Ovary (tissue), 9 donors: ENCODE data around the gene PCDH8. TPM values are rescaled to one million over a fixed set of nuclear protein-coding genes. Genes with fewer than 3 reads are reported as not detected.

Source experiments
- DNase-seq, 5 donors: peaks; one replicate each; pipeline ENCODE4 v3.0.0-alpha.2; 2019 to 2020
- H3K27ac ChIP-seq, 2 donors: fragments of 200-600 bp; one replicate each; pipeline versions ENCODE4 v1.5.1 to v1.8.0; 2019 to 2022
- H3K27me3 ChIP-seq: fragments of 200-600 bp; one replicate; pipeline ENCODE4 v1.8.0; 2022
- H3K36me3 ChIP-seq: fragments of 200-600 bp; sonication (generic); one replicate; pipeline ENCODE4 v1.5.1; 2019
- H3K4me1 ChIP-seq: one replicate; pipeline ENCODE4 v1.8.1; 2013; ENCODE audit warnings: mild to moderate bottlenecking, moderate library complexity; ENCODE audit not compliant: insufficient read depth
- H3K4me3 ChIP-seq: fragments of 200-600 bp; sonication (generic); one replicate; pipeline ENCODE4 v1.5.1; 2017
- H3K9me3 ChIP-seq, 2 donors: fragments of 200-600 bp in 1 of 2; sonication (generic) in 1 of 2; one replicate each; pipeline versions ENCODE4 v1.5.1 to v1.8.1; 2013 to 2019; ENCODE audit warnings: mild to moderate bottlenecking in 1 of 2, moderate library complexity in 1 of 2
- EP300 ChIP-seq: sonication (generic); formaldehyde crosslinking; IDR thresholded peaks from one replicate; pipeline ENCODE4 v1.6.1; 2017; ENCODE audit warnings: antibody characterized with exemption
- POLR2A ChIP-seq: fragments of 450-650 bp; IDR thresholded peaks from one replicate; pipeline ENCODE4 v1.6.1; 2017; ENCODE audit warnings: antibody characterized with exemption, mild to moderate bottlenecking, moderate library complexity
- WGBS, 3 donors: extraction: QIAGEN DNeasy Blood & Tissue Kit in 1 of 3; methylation state at CpG; one replicate each; pipeline versions ENCODE4 v1.1.5 to v1.1.7; 2013 to 2017; 5-methylcytosine and 5-hydroxymethylcytosine counted together
- intact Hi-C, 4 donors: fragments of 100-400 bp; cut with DNase I; formaldehyde crosslinking; loops; one replicate each; pipeline versions ENCODE4 v1.11.0 to v1.15.1; 2022 to 2023
- polyA plus RNA-seq, 2 donors: library from polyadenylated mRNA; stranded (reverse); fragments of 200-250 nt in 1 of 2; fragments of 350-450 nt in 1 of 2; fragmentation: Illumina TruSeq in 1 of 2; extraction: RNeasy Lipid Tissue Mini Kit (QIAGEN cat#74804) in 1 of 2; gene quantifications; one replicate each; pipeline ENCODE4 v1.2.3, GENCODE V29; 2013 to 2014
- total RNA-seq, 7 donors: library from RNA; depleted of rRNA in 2 of 7; stranded (reverse); fragments of >200 nt in 2 of 7; fragmentation: NEBNext Ultra II Directional in 3 of 7; extraction: Animal tissue kit (Norgen Biotek cat#: 25700) in 3 of 7; gene quantifications; one replicate each; pipeline versions ENCODE4 v1.1.0 to v1.2.4, GENCODE V29; 2016 to 2023
- TF ChIP-seq, protein P1 (sequence below), 3 donors: fragments of 450-650 bp in 2 of 3; fragments of 200-600 bp in 1 of 3; IDR thresholded peaks; one replicate each; pipeline versions ENCODE4 v1.5.1 to v1.8.0; 2016 to 2022; ENCODE audit warnings: antibody characterized with exemption in 3 of 3, mild to moderate bottlenecking in 1 of 3
- donor health status: DM: no; HTN: no; CAD: no; lungs with moderate emphysema.
- donor health status: DM: no; HTN: no; CAD: no.
- donor health status: Bipolar disorder and iron deficiency.
- donor health status: DM: yes; HTN: yes; CAD: no.
- donor health status: DM: no; HTN: no; CAD: no.
- donor health status: DM: yes; HTN: yes; CAD: no.

Gene PCDH8
- total and polyA plus RNA-seq, 9 donors = 0.06 TPM; not detected in 8

DNA sequence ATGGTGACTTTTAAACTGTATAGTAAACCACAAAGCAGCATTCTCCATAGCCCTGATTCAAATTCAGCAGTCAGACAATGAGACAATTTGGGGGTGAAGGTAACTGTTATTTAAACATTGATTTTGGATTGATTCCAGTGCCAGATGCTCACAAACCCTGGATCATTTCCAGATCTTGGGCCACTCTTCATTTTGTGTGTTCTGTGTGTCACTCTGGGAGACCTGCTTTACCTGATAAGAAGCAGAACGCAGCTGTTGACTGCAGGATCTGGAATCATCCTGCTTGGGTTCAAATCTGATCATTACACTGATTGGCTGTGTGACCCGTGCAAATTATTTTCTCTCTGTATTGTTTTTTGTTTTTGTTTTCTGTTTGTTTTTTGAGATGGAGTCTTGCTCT, 4.0 kb upstream of the PCDH8 start:
- no peak for TF ChIP-seq POLR2A
- no peak for TF ChIP-seq EP300
- TF ChIP-seq, protein P1, sequence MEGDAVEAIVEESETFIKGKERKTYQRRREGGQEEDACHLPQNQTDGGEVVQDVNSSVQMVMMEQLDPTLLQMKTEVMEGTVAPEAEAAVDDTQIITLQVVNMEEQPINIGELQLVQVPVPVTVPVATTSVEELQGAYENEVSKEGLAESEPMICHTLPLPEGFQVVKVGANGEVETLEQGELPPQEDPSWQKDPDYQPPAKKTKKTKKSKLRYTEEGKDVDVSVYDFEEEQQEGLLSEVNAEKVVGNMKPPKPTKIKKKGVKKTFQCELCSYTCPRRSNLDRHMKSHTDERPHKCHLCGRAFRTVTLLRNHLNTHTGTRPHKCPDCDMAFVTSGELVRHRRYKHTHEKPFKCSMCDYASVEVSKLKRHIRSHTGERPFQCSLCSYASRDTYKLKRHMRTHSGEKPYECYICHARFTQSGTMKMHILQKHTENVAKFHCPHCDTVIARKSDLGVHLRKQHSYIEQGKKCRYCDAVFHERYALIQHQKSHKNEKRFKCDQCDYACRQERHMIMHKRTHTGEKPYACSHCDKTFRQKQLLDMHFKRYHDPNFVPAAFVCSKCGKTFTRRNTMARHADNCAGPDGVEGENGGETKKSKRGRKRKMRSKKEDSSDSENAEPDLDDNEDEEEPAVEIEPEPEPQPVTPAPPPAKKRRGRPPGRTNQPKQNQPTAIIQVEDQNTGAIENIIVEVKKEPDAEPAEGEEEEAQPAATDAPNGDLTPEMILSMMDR (IDR thresholded peaks at IDR 0.05) = no peak
- intact Hi-C loops = no loop called here
- no peak for DNase-seq
- Histone ChIP-seq H3K4me1 (peaks cover 6% of the 10 kb centered on the region), H3K4me3 (no peak overlapping the region), H3K27me3 (no peaks in the 10 kb centered on the region), H3K36me3 (no peaks in the 10 kb centered on the region), H3K9me3 (peaks cover 0 to 7% of the 10 kb centered on the region in 2 donors), H3K27ac (no peak overlapping the region)
- WGBS, 3 donors = 48 to 68% (median 63%) methylated on average over 2 of the region's 2 CpGs

DNA sequence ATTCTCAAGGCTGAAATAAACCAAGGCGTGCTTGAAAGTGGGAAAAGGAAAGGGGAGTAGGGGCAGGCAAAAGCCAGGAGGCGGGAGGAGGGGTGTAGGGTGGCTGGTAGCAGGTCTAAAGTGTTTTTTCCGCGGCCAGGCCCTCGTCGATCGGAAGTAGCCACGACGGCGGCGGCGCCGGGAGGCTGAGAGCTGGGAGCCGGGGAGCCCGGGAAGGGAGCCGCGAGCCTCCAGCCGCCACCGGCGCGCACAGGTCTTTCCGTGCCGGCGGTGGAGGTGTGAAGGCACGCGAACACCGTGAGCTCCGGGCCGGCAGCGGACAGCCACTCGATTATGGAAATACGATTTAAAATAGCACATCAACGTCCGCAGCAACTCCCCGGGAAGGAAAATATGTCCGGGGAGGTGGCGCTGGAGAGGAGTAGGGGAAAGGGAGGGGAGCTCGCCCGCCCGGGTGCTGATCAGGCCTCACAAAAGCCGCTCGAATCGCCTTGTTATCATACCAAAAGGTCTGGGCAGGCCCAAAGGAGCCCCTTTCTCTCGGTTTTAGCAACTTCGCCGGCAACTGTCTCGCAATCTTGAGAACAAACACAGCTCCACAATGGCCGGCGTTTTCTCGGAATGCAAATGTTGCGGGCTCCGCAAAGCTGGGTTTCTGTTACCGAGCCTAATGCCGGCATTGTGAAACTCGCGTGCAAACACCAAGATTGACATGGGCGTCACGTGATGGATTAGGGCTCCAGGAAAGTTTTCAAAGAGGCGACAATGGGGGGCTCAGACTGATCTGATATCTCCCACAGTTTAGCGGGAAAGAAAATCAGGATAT, 2.9 kb upstream of the PCDH8 start:
- no peaks in the 10 kb centered on the region for H3K36me3 ChIP-seq
- H3K4me3 ChIP-seq = peak overlapping the region; percentile 58
- peak overlapping the region in 1 of 2 donors; percentile 57 for H3K27ac ChIP-seq
- H3K4me1 ChIP-seq = peaks cover 6% of the 10 kb centered on the region
- 0 to 1% (median 1%) methylated on average over 60 of the region's 60 CpGs for WGBS, 3 donors
- H3K27me3 ChIP-seq = peaks cover 5% of the 10 kb centered on the region
- intact Hi-C loops = no loop called here
- peak in 2 of 5 donors; percentile 31 to 45 for DNase-seq
- TF ChIP-seq EP300 (no peak), POLR2A (no peak)
- TF ChIP-seq, protein P1 (IDR thresholded peaks at IDR 0.05) = no peak
- H3K9me3 ChIP-seq = peaks cover 0 to 17% of the 10 kb centered on the region in 2 donors

DNA sequence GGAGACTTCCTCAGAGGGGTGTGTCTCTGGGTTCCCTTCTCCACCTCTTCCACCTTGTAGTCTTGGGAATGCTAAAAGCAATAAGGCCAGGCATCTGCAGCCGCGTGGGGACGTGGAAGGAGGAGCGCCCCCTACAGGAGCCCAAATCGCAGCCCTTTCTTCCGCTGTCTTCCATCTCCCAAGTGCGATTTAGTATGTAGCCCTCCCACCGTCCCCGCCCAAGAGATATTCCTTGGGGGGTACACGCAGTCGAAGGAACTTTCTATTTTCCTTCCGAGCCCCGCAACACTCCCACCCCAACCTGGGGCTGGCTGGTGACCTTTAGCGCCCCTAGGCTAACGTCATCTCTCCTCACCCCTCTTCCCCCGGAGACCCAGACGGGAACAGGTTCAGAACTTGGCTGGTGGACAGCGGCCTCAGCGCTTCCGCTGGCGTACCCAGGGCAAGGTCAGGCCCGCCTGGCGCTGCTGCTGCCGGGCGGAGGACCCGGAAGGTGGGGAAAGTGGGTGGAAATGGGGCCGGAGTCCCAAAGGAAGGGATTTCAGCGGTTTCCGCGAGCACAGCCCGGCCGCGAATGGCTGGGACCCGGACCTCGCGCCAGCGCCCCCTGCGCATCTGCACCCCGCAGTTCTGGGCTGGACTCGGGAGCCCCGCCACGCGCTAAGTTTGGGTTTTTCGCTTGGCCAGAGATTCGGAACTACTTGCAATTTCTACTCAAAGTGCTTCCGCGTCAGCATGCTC, 2.1 kb upstream of the PCDH8 start:
- Histone ChIP-seq H3K27me3 (peaks cover 10% of the 10 kb centered on the region), H3K27ac (peak overlapping the region in 1 of 2 donors; percentile 57), H3K4me3 (peak overlapping the region; percentile 58), H3K4me1 (peaks cover 6% of the 10 kb centered on the region), H3K36me3 (no peaks in the 10 kb centered on the region), H3K9me3 (peaks cover 0 to 17% of the 10 kb centered on the region in 2 donors)
- intact Hi-C loops = no loop called here
- DNase-seq = peak; percentile 42 to 85 (median 69)
- TF ChIP-seq POLR2A = no peak
- whole genome bisulfite sequencing, 3 donors = 0 to 1% (median 1%) methylated on average over 47 of the region's 47 CpGs

DNA sequence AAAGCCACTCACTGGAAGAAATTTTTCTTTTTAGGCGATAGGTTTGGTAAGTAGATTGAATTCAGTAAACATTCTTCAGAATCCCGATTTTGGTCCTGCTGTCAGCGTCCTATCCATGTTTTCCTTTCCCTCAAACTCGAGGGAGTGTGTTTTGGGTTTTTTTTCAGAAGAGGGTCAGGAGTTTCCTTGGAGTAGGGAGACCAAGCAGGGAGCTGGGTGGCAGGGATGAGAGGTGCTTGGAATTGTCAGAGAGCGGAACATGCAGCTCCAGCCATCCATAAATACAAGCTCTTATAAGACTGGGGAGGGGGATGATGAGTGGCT, 1.6 kb upstream of the PCDH8 start:
- peaks cover 0 to 19% of the 10 kb centered on the region in 2 donors for H3K9me3 ChIP-seq
- no peaks in the 10 kb centered on the region for H3K36me3 ChIP-seq
- DNase-seq = no peak
- TF ChIP-seq, protein P1 (IDR thresholded peaks at IDR 0.05) = no peak
- TF ChIP-seq EP300 = no peak
- no peak for TF ChIP-seq POLR2A
- intact Hi-C loops = no loop called here
- WGBS, 3 donors = 4 to 8% (median 5%) methylated on average over 5 of the region's 5 CpGs
- H3K27ac ChIP-seq = no peak overlapping the region
- H3K4me1 ChIP-seq = peaks cover 6% of the 10 kb centered on the region
- H3K4me3 ChIP-seq = no peak overlapping the region
- H3K27me3 ChIP-seq = peaks cover 10% of the 10 kb centered on the region
